Ovary (tissue), 9 donors: ENCODE measurements around the gene RFTN2. TPM values are rescaled to one million over a fixed set of nuclear protein-coding genes. Genes with fewer than 3 reads are reported as not detected.
"Not testable (repeated sequence)": the region's sequence is repeated elsewhere in the genome, so short reads cannot be mapped to it uniquely, and the experiment has no call there.

Source experiments
- DNase-seq, 5 donors: peaks; one replicate each; pipeline ENCODE4 v3.0.0-alpha.2; 2019 to 2020
- H3K27ac ChIP-seq, 2 donors: fragments of 200-600 bp; one replicate each; pipeline versions ENCODE4 v1.5.1 to v1.8.0; 2019 to 2022
- H3K27me3 ChIP-seq: fragments of 200-600 bp; one replicate; pipeline ENCODE4 v1.8.0; 2022
- H3K36me3 ChIP-seq: fragments of 200-600 bp; sonication (generic); one replicate; pipeline ENCODE4 v1.5.1; 2019
- H3K4me1 ChIP-seq: one replicate; pipeline ENCODE4 v1.8.1; 2013; ENCODE audit warnings: mild to moderate bottlenecking, moderate library complexity; ENCODE audit not compliant: insufficient read depth
- H3K4me3 ChIP-seq: fragments of 200-600 bp; sonication (generic); one replicate; pipeline ENCODE4 v1.5.1; 2017
- H3K9me3 ChIP-seq, 2 donors: fragments of 200-600 bp in 1 of 2; sonication (generic) in 1 of 2; one replicate each; pipeline versions ENCODE4 v1.5.1 to v1.8.1; 2013 to 2019; ENCODE audit warnings: mild to moderate bottlenecking in 1 of 2, moderate library complexity in 1 of 2
- CTCF ChIP-seq, 3 donors: fragments of 450-650 bp in 2 of 3; fragments of 200-600 bp in 1 of 3; IDR thresholded peaks; one replicate each; pipeline versions ENCODE4 v1.5.1 to v1.8.0; 2016 to 2022; ENCODE audit warnings: antibody characterized with exemption in 3 of 3, mild to moderate bottlenecking in 1 of 3
- EP300 ChIP-seq: sonication (generic); formaldehyde crosslinking; IDR thresholded peaks from one replicate; pipeline ENCODE4 v1.6.1; 2017; ENCODE audit warnings: antibody characterized with exemption
- POLR2A ChIP-seq: fragments of 450-650 bp; IDR thresholded peaks from one replicate; pipeline ENCODE4 v1.6.1; 2017; ENCODE audit warnings: antibody characterized with exemption, mild to moderate bottlenecking, moderate library complexity
- WGBS, 3 donors: extraction: QIAGEN DNeasy Blood & Tissue Kit in 1 of 3; methylation state at CpG; one replicate each; pipeline versions ENCODE4 v1.1.5 to v1.1.7; 2013 to 2017; 5-methylcytosine and 5-hydroxymethylcytosine counted together
- intact Hi-C, 4 donors: fragments of 100-400 bp; cut with DNase I; formaldehyde crosslinking; loops; one replicate each; pipeline versions ENCODE4 v1.11.0 to v1.15.1; 2022 to 2023
- polyA plus RNA-seq, 2 donors: library from polyadenylated mRNA; stranded (reverse); fragments of 200-250 nt in 1 of 2; fragments of 350-450 nt in 1 of 2; fragmentation: Illumina TruSeq in 1 of 2; extraction: RNeasy Lipid Tissue Mini Kit (QIAGEN cat#74804) in 1 of 2; gene quantifications; one replicate each; pipeline ENCODE4 v1.2.3, GENCODE V29; 2013 to 2014
- total RNA-seq, 7 donors: library from RNA; depleted of rRNA in 2 of 7; stranded (reverse); fragments of >200 nt in 2 of 7; fragmentation: NEBNext Ultra II Directional in 3 of 7; extraction: Animal tissue kit (Norgen Biotek cat#: 25700) in 3 of 7; gene quantifications; one replicate each; pipeline versions ENCODE4 v1.1.0 to v1.2.4, GENCODE V29; 2016 to 2023
- donor health status: DM: no; HTN: no; CAD: no; lungs with moderate emphysema.
- donor health status: DM: no; HTN: no; CAD: no.
- donor health status: Bipolar disorder and iron deficiency.
- donor health status: DM: yes; HTN: yes; CAD: no.
- donor health status: DM: no; HTN: no; CAD: no.
- donor health status: DM: yes; HTN: yes; CAD: no.

Gene RFTN2
- total and polyA plus RNA-seq, 9 donors: 8.1 to 22.1 (median 13.4) TPM

GRCh38 chr2:197560146-197560665, 115.2 kb downstream of the RFTN2 start:
- TF ChIP-seq CTCF (IDR thresholded peaks at IDR 0.05): no peak
- no peak for TF ChIP-seq EP300
- no peak for TF ChIP-seq POLR2A
- Histone ChIP-seq H3K9me3 (no peaks in the 10 kb centered on the region), H3K27me3 (no peaks in the 10 kb centered on the region), H3K4me1 (no peaks in the 10 kb centered on the region), H3K27ac (no peak overlapping the region), H3K4me3 (no peak overlapping the region), H3K36me3 (no peaks in the 10 kb centered on the region)
- WGBS, 3 donors: 89 to 95% (median 90%) methylated on average over 9 of the region's 9 CpGs
- intact Hi-C loops: no loop called here
- DNase-seq: no peak

DNA sequence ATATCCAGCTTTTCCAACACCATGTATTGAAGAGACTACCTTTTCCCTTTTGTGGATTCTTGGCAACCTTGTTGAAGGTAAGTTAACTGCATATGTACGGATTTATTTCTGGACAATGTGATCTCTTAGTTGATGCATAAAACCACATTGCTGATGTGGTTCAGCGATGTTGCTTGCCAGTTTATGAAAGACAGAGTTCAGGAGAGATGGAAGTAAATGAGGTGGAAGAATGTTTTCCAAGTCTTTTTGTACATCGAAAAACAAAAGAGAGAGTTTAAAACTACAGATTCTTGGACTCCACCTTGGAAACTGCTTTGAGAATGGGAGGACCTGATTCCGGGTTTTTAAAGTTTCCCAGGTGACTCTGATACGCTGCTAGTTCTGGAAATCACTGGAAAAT, 115.7 kb downstream of the RFTN2 start:
- H3K36me3 ChIP-seq: no peaks in the 10 kb centered on the region
- H3K4me3 ChIP-seq: no peak overlapping the region
- no peaks in the 10 kb centered on the region for H3K27me3 ChIP-seq
- H3K4me1 ChIP-seq: no peaks in the 10 kb centered on the region
- TF ChIP-seq POLR2A (no peak), EP300 (no peak), CTCF (IDR thresholded peaks at IDR 0.05) (no peak)
- H3K27ac ChIP-seq: no peak overlapping the region
- DNase-seq: no peak
- intact Hi-C loops: no loop called here
- WGBS, 3 donors: 93 to 94% (median 93%) methylated on average over 5 of the region's 5 CpGs
- no peaks in the 10 kb centered on the region for H3K9me3 ChIP-seq

DNA sequence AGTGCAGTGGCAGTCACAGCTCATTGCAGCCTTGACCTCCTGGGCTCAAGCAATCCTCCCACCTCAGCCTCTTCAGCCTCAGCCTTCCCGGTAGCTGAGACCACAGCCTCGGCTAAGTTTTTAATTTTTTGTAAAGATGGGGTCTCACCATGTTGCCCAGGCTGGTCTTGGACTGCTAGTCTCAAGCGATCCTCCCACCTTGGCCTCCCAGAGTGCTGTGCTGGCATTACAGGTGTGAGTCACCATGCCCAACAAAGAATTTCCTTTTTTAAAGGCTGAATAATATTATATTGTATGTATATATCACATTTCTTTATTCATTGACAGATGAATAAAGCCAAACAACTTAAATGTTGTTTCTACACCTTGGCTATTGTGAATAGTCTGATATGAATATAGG, 117.0 kb downstream of the RFTN2 start:
- no peaks in the 10 kb centered on the region for H3K36me3 ChIP-seq
- no peaks in the 10 kb centered on the region for H3K9me3 ChIP-seq
- intact Hi-C loops: no loop called here
- 91 to 99% (median 93%) methylated on average over 3 of the region's 3 CpGs for WGBS, 3 donors
- TF ChIP-seq EP300 (no peak), POLR2A (no peak), CTCF (IDR thresholded peaks at IDR 0.05) (no peak)
- no peaks in the 10 kb centered on the region for H3K4me1 ChIP-seq
- no peak overlapping the region for H3K4me3 ChIP-seq
- H3K27ac ChIP-seq: no peak overlapping the region
- no peaks in the 10 kb centered on the region for H3K27me3 ChIP-seq
- no peak for DNase-seq

- intact Hi-C loops: no loop called here
- Histone ChIP-seq H3K27ac (no peak overlapping the region), H3K36me3 (no peaks in the 10 kb centered on the region), H3K27me3 (no peaks in the 10 kb centered on the region), H3K4me3 (no peak overlapping the region), H3K4me1 (no peaks in the 10 kb centered on the region), H3K9me3 (no peaks in the 10 kb centered on the region)
- TF ChIP-seq CTCF (IDR thresholded peaks at IDR 0.05) (no peak), EP300 (no peak), POLR2A (no peak)
- 41 to 70% (median 66%) methylated on average over 1 of the region's 1 CpG for WGBS, 3 donors
- no peak for DNase-seq
Measured at GRCh38 chr2:197556456-197556855, 118.9 kb downstream of the RFTN2 start.

DNA sequence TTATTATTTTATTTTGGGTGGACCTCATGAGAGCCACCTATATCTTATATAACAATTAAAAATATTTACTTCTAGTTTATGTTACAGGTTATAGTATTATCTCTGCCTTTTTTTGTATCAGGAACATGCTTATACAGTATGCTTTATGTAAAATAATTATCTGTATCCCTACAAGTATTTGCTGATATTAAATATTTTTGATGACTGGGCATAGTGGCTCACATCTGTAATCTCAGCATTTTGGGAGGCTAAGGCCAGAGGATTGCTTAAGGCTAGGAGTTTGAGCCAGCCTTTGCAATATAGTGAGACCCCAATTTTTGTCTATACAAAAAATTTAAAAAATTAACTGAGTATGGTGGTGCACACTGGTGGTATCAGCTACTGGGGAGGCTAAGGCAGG, 119.9 kb downstream of the RFTN2 start:
- Histone ChIP-seq H3K4me1 (no peaks in the 10 kb centered on the region), H3K36me3 (no peaks in the 10 kb centered on the region), H3K4me3 (no peak overlapping the region), H3K27ac (no peak overlapping the region), H3K27me3 (no peaks in the 10 kb centered on the region), H3K9me3 (no peaks in the 10 kb centered on the region)
- intact Hi-C loops: no loop called here
- no peak for TF ChIP-seq POLR2A
- no peak for TF ChIP-seq CTCF (IDR thresholded peaks at IDR 0.05)
- no peak for DNase-seq

- H3K27ac ChIP-seq, H3K27me3 ChIP-seq, H3K4me3 ChIP-seq, H3K4me1 ChIP-seq, intact Hi-C loops, DNase-seq, H3K36me3 ChIP-seq, H3K9me3 ChIP-seq: not testable (repeated sequence)
- WGBS, 3 donors: 61 to 79% (median 77%) methylated on average over 2 of the region's 2 CpGs
Measured at GRCh38 chr2:197551260-197551659, 124.1 kb downstream of the RFTN2 start.
